KOPT-K1 (cell line): ENCODE data around the gene CHM.
"Not testable (repeated sequence)": the region's sequence is repeated elsewhere in the genome, so short reads cannot be mapped to it uniquely, and the experiment has no call there.

Source experiments
- H3K27ac ChIP-seq: fragments of 200-600 bp; sonication (generic); 2 replicates; pipeline ENCODE4 v1.5.1; 2016; ENCODE audit warnings: antibody characterized with exemption, mild to moderate bottlenecking, low read depth, low read length; ENCODE audit not compliant: poor library complexity, severe bottlenecking
- H3K36me3 ChIP-seq: fragments of 200-600 bp; sonication (generic); 2 replicates; pipeline ENCODE4 v1.5.1; 2017; ENCODE audit warnings: antibody characterized with exemption, mild to moderate bottlenecking, low read length, moderate library complexity; ENCODE audit not compliant: insufficient read depth
- H3K9me3 ChIP-seq: fragments of 200-600 bp; sonication (generic); 2 replicates; pipeline ENCODE4 v1.5.1; 2017; ENCODE audit warnings: antibody characterized with exemption, low read length, mild to moderate bottlenecking; ENCODE audit not compliant: insufficient read depth, poor library complexity, severe bottlenecking

CHM gene

DNA sequence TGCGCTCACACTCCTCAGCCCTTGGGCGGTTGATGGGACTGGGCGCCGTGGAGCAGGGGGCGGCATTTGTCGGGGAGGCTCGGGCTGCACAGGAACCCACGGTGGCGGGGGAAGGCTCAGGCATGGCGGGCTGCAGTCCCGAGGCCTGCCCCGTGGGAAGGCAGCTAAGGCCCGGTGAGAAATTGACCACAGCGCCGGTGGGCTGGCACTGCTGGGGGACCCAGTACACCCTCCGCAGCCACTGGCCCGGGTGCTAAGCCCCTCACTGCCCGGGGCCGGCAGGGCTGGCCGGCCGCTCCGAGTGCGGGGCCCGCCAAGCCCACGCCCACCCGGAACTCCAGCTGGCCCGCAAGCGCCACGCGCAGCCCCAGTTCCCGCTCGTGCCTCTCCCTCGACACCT lies 75.0 kb downstream of the CHM start:
- not testable (repeated sequence) for H3K9me3 ChIP-seq, H3K27ac ChIP-seq

GRCh38 chrX:85964744-85965143 lies 82.6 kb downstream of the CHM start:
- Histone ChIP-seq H3K36me3 (no peaks in the 10 kb centered on the region), H3K27ac (no peak overlapping the region), H3K9me3 (no peaks in the 10 kb centered on the region)

More for the DNA sequence above, 75.0 kb downstream of the CHM start:
- H3K36me3 ChIP-seq, result peaks cover 21% of the 10 kb centered on the region

DNA sequence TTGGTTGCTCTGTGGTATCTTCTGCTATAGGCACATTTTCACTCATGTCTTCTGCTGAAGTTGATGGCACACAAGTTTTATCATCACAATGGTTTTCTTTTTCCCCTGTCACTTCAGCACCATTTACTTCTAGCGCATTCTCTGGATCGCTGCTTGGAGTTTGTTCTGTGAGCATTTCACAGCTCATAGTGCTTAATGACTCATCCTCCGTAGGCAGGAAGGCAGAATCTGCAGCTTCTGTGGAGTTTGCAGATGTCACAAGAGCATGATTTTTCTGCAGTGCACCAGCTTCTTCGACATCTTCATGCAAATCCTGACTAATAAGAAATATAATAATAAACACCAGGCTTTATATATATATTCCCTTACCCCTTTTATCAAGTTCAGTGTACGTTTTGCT lies 83.6 kb downstream of the CHM start:
- H3K27ac ChIP-seq, result no peak overlapping the region
- no peaks in the 10 kb centered on the region for H3K9me3 ChIP-seq
- H3K36me3 ChIP-seq, result no peaks in the 10 kb centered on the region

GRCh38 chrX:85955510-85955909 lies 91.8 kb downstream of the CHM start:
- H3K9me3 ChIP-seq, result peaks cover 7% of the 10 kb centered on the region
- peaks cover 12% of the 10 kb centered on the region; the same call in 1 of the 2 replicates for H3K36me3 ChIP-seq

DNA sequence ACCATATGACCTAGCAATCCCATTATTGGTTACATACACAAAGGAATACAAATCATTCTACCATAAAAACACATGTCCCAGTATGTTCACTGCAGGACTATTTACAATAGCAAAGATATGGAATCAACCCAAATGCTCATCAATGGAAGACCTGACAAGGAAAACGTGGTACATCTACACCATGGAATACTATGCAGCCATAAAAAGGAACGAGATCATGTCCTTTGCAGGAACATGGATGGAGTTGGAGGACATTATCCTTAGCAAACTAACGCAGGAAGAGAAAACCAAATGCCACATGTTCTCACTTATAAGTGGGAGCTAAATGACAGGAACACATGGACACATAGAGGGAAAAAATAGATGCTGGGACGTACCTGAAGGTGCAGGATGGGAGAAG lies 102.6 kb downstream of the CHM start:
- H3K9me3 ChIP-seq, result peaks cover 17% of the 10 kb centered on the region
- H3K27ac ChIP-seq, result not testable (repeated sequence)
- H3K36me3 ChIP-seq, result peaks cover 28% of the 10 kb centered on the region

More at GRCh38 chrX:85955510-85955909, 91.8 kb downstream of the CHM start:
- H3K27ac ChIP-seq, result no peak overlapping the region

GRCh38 chrX:85941275-85941674 lies 106.1 kb downstream of the CHM start:
- H3K36me3 ChIP-seq, result peaks cover 16% of the 10 kb centered on the region
- H3K9me3 ChIP-seq, result peaks cover 15% of the 10 kb centered on the region
- H3K27ac ChIP-seq, result no peak overlapping the region

GRCh38 chrX:85939942-85940341 lies 107.4 kb downstream of the CHM start:
- H3K27ac ChIP-seq, H3K36me3 ChIP-seq, H3K9me3 ChIP-seq: not testable (repeated sequence)

DNA sequence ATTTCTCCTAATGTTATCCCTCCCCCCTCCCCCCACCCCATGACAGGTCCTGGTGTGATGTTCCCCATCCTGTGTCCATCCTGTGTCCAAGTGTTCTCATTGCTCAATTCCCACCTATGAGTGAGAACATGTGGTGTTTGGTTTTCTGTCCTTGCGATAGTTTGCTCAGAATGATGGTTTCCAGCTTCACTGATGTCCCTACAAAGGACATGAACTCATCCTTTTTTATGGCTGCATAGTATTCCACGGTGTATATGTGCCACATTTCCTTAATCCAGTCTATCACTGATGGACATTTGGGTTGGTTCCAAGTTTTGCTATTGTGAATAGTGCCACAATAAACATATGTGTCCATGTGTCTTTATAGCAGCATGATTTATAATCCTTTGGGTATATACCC lies 113.0 kb downstream of the CHM start:
- H3K9me3 ChIP-seq, H3K36me3 ChIP-seq, H3K27ac ChIP-seq: not testable (repeated sequence)

GRCh38 chrX:85930099-85930498 lies 117.3 kb downstream of the CHM start:
- H3K27ac ChIP-seq, result no peak overlapping the region
- H3K9me3 ChIP-seq, result no peaks in the 10 kb centered on the region
- H3K36me3 ChIP-seq, result no peaks in the 10 kb centered on the region

GRCh38 chrX:85928606-85929005 lies 118.8 kb downstream of the CHM start:
- H3K36me3 ChIP-seq, result no peaks in the 10 kb centered on the region
- no peaks in the 10 kb centered on the region for H3K9me3 ChIP-seq
- no peak overlapping the region for H3K27ac ChIP-seq

DNA sequence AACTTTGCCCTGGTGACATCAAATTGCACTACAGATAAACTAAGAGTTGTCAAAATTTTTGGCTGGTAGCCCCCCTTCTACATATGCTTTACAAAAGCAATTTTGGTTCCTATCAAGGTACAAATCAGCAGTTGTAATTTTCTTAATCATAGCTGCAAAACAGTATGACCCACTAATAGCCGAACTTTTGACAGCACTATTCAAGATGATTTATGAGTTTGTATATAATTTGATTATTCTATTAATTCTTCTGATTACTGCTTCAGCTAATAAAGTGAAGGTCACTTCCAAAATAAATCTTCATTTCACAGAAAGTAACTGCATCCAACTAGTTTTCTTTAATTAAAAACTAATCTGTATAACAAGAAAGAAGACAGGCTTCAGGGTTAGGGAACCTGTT lies 119.6 kb downstream of the CHM start:
- Histone ChIP-seq H3K9me3 (no peaks in the 10 kb centered on the region), H3K27ac (no peak overlapping the region), H3K36me3 (no peaks in the 10 kb centered on the region)

DNA sequence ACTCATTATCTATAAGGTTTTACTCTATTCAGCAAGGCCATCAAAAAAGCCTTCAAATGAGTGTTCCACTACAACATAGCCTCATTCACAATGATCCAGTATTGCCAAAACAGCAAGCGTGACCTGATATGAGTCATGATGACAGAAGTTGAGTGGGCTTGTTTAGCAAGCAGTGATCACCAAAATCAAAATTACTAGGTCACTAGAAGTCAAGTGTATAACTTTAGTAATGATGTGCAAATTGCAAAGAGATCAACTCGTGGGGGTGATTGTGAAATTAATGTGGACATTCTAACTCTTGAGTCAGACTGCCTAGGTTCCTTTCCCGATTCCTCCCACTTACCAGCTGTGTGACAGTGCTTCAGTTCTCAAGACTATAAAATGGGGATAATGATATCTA lies 124.5 kb downstream of the CHM start:
- no peaks in the 10 kb centered on the region for H3K36me3 ChIP-seq
- no peaks in the 10 kb centered on the region for H3K9me3 ChIP-seq
- H3K27ac ChIP-seq, result no peak overlapping the region

- not testable (repeated sequence) for H3K27ac ChIP-seq, H3K9me3 ChIP-seq, H3K36me3 ChIP-seq
These were observed 130.6 kb downstream of the CHM start for GRCh38 chrX:85916656-85917280.

GRCh38 chrX:85914431-85914830 lies 132.9 kb downstream of the CHM start:
- Histone ChIP-seq H3K36me3 (no peaks in the 10 kb centered on the region), H3K27ac (no peak overlapping the region), H3K9me3 (no peaks in the 10 kb centered on the region)

DNA sequence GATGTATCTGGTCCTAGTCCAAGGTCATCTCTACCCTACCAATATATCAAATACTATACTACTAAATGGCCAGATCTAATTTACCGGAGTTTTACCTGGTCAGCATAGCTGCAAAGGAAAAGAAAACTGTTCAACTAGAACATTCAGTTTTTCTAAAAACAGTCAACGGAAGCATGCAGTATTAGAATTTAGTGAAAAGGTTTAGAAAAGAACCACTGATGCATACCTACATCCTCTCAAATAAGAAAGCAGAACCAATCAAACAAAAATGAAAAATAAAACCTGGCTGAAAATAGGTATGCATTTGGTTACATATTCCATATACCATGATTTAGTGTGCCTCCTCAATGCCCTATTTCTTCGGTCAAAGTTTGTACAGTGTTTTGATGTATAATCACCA lies 140.0 kb downstream of the CHM start:
- Histone ChIP-seq H3K36me3 (no peaks in the 10 kb centered on the region), H3K9me3 (no peaks in the 10 kb centered on the region), H3K27ac (no peak overlapping the region)

DNA sequence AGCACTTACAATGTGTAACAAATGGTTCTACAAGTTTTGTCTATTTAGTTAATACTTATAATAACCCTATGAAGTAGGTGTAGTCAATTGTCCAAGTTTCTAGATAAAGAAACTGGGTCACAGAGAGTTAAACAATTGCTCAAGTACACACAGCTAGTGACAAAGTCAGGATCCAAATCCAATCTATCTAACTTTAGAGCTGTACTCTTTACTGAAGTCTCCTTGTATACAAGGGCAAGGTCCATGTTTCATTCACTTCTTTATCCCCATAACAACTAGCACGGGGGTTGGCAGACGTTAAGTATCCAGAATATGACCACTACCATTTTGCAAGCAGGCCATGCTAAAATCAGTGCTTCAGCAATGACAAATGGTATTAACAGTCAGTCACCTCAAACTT lies 141.0 kb downstream of the CHM start:
- no peaks in the 10 kb centered on the region for H3K36me3 ChIP-seq
- no peak overlapping the region for H3K27ac ChIP-seq
- H3K9me3 ChIP-seq, result no peaks in the 10 kb centered on the region
